Activated B cell treated with CpG ODN at 0.5 μM for 24 hours (primary cell): Measurements from ENCODE around the gene ASB5. TPM values are rescaled to one million over a fixed set of nuclear protein-coding genes. Genes with fewer than 3 reads are reported as not detected.

Source experiments
- ATAC-seq: fragments of 200-7000 bp; cut with Tn5 transposase; one replicate; pipeline ENCODE4 v1.10.0; 2021; ENCODE audit warnings: low read depth, mild to moderate bottlenecking, moderate library complexity
- CTCF ChIA-PET: fragments of 350-600 bp; sonication (Branson Sonifier 250); formaldehyde crosslinking; loops from one replicate; lab custom pipeline; 2021; ENCODE audit warnings: antibody characterized with exemption; lab: Charles Lee
- POLR2A ChIA-PET: fragments of 350-600 bp; sonication (Branson Sonifier 250); formaldehyde crosslinking; loops from one replicate; lab custom pipeline; 2021; ENCODE audit warnings: antibody characterized with exemption; lab: Charles Lee
- DNase-seq: peaks from one replicate; pipeline ENCODE4 v3.0.0; 2022
- H3K27ac Mint-ChIP-seq: one replicate; pipeline ENCODE4 v1.8.0; 2020; ENCODE audit warnings: mixed read lengths
- H3K27me3 Mint-ChIP-seq: one replicate; pipeline ENCODE4 v1.8.0; 2021; ENCODE audit warnings: mixed read lengths
- H3K36me3 Mint-ChIP-seq: one replicate; pipeline ENCODE4 v1.8.0; 2021; ENCODE audit warnings: low read depth, mixed read lengths
- H3K4me1 Mint-ChIP-seq: one replicate; pipeline ENCODE4 v1.8.0; 2021; ENCODE audit warnings: mixed read lengths
- H3K4me3 Mint-ChIP-seq: one replicate; pipeline ENCODE4 v1.8.0; 2020; ENCODE audit warnings: mild to moderate bottlenecking, mixed read lengths
- H3K9me3 Mint-ChIP-seq: one replicate; pipeline ENCODE4 v1.8.0; 2020; ENCODE audit warnings: mixed read lengths
- intact Hi-C: fragments of 100-400 bp; cut with micrococcal nuclease; formaldehyde crosslinking; loops from one replicate; pipeline ENCODE4 v1.15.1; 2024
- total RNA-seq: library from RNA; stranded (reverse); gene quantifications from 2 replicates; pipeline ENCODE4 v1.2.3, GENCODE V29; 2022
- TF ChIP-seq, protein P1 (sequence below): fragments of 200-600 bp; IDR thresholded peaks from one replicate; pipeline ENCODE4 v1.8.0; 2022; ENCODE audit warnings: antibody characterized with exemption, mild to moderate bottlenecking

The ASB5 gene
- total RNA-seq, 1 donor from 2014 or later, result not detected

DNA sequence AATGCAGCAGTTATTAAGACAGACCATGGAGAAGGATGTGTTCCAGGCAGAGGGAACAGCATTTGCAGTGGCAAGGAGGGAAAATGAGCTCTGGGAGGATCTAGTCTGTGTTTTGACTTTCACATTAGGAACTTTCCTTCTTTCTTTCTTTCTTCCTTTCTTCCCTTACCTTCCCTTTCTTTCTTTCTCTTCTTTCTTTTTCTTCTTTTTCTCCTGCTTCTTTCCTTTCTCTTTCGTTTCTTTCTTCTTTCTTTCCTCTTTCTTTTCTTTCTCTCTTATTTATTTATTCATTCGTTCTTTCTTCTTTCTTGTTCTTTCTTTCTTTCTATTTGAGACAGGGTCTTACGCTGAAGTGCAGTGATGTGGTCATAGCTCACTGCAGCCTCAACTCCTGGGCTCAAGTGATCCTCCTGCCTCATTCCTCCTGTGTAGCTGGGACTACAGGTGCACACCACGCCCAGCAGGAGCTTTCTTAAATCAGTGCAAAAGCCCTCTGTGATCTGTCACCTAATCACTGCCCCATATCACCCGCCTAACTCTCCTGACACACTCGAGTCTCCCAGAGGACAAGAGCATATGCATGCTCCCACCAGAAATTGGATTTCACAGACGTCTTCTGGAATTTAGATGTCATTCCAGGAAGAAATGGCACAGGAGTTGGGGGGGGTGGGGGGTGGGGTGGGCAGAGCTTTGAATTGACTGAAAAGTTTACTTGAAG is 58.3 kb downstream of the ASB5 start:
- peaks cover 8% of the 10 kb centered on the region for H3K9me3 Mint-ChIP-seq
- POLR2A ChIA-PET, result no interaction called here
- CTCF ChIA-PET, result no interaction called here
- no peak overlapping the region for H3K27ac Mint-ChIP-seq
- intact Hi-C loops, result no loop called here
- H3K36me3 Mint-ChIP-seq, result no peaks in the 10 kb centered on the region
- no peak overlapping the region for H3K4me3 Mint-ChIP-seq
- H3K27me3 Mint-ChIP-seq, result peaks cover 25% of the 10 kb centered on the region
- TF ChIP-seq, protein P1, sequence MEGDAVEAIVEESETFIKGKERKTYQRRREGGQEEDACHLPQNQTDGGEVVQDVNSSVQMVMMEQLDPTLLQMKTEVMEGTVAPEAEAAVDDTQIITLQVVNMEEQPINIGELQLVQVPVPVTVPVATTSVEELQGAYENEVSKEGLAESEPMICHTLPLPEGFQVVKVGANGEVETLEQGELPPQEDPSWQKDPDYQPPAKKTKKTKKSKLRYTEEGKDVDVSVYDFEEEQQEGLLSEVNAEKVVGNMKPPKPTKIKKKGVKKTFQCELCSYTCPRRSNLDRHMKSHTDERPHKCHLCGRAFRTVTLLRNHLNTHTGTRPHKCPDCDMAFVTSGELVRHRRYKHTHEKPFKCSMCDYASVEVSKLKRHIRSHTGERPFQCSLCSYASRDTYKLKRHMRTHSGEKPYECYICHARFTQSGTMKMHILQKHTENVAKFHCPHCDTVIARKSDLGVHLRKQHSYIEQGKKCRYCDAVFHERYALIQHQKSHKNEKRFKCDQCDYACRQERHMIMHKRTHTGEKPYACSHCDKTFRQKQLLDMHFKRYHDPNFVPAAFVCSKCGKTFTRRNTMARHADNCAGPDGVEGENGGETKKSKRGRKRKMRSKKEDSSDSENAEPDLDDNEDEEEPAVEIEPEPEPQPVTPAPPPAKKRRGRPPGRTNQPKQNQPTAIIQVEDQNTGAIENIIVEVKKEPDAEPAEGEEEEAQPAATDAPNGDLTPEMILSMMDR, result no peak
- H3K4me1 Mint-ChIP-seq, result no peaks in the 10 kb centered on the region
- no peak for DNase-seq
- ATAC-seq, result no peak

DNA sequence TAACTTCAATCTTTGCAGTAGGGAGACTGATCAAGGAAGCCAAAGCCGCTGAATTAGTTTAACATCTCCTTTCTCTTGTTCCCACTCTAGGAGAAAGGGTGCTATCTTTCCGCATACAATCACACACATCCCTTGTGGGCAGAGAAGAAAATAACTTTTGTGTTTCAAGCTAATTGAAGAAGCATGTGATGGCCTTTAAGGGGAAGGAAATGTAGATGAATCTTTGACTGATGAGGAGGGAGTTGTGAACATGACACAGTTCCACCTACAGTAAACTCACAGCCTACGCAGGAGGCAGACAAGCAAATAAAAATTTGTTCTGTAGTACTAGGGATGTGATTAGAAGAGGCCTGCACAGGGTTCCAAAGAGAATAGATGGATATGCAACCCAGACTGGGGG is 58.9 kb downstream of the ASB5 start:
- DNase-seq (no peak), ATAC-seq (no peak)
- no peaks in the 10 kb centered on the region for H3K4me1 Mint-ChIP-seq
- peaks cover 26% of the 10 kb centered on the region for H3K27me3 Mint-ChIP-seq
- no peak overlapping the region for H3K4me3 Mint-ChIP-seq
- H3K9me3 Mint-ChIP-seq, result peaks cover 8% of the 10 kb centered on the region
- TF ChIP-seq, protein P1, result no peak
- ChIA-PET CTCF (no interaction called here), POLR2A (no interaction called here)
- no peaks in the 10 kb centered on the region for H3K36me3 Mint-ChIP-seq
- no peak overlapping the region for H3K27ac Mint-ChIP-seq
- intact Hi-C loops, result no loop called here

DNA sequence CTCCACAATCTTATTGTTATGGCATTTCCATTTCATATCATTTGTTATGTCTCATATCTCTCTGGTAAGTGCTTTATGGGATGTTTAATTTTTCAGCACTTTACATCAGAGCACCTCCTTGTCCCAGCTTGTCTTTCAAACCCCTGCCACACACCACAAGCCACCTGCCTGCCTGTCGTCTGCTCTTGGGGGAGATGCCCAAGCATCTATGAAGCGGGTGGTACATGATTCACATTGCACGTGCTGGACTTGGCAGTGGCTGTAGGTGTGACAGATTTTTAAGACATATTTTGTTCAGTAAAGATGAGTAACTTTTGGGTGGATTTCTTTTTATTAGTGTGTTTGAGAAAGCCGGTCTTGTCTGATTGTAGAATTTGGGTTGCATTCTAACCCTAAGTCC is 59.5 kb downstream of the ASB5 start:
- DNase-seq (no peak), ATAC-seq (no peak)
- Mint-ChIP-seq H3K4me1 (no peaks in the 10 kb centered on the region), H3K4me3 (no peak overlapping the region), H3K27ac (no peak overlapping the region), H3K36me3 (no peaks in the 10 kb centered on the region), H3K9me3 (peaks cover 8% of the 10 kb centered on the region), H3K27me3 (peaks cover 26% of the 10 kb centered on the region)
- intact Hi-C loops, result no loop called here
- TF ChIP-seq, protein P1, result no peak
- ChIA-PET CTCF (no interaction called here), POLR2A (no interaction called here)

DNA sequence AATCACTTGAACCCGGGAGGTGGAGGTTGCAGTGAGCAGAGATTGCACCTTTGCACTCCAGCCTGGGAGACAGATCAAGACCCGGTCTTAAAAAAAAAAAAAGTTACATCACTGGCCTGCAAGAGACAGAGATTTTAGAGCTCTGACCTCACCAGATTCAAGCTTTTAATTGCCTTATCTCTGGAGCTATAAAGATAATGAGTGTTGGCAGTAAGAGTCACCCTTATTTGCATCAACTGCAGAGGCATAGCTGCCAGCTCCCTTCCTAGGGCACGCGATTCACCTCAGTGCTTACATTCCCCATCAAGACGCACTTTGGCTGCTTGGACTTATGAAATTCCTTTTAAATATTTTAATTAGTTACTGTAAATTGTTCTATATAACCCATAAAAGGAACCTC is 61.2 kb downstream of the ASB5 start:
- DNase-seq (no peak), ATAC-seq (no peak)
- CTCF ChIA-PET, result no interaction called here
- H3K9me3 Mint-ChIP-seq, result peaks cover 8% of the 10 kb centered on the region
- TF ChIP-seq, protein P1, result no peak
- H3K4me3 Mint-ChIP-seq, result no peak overlapping the region
- peaks cover 34% of the 10 kb centered on the region for H3K27me3 Mint-ChIP-seq
- H3K27ac Mint-ChIP-seq, result no peak overlapping the region
- no peaks in the 10 kb centered on the region for H3K36me3 Mint-ChIP-seq
- POLR2A ChIA-PET, result no interaction called here
- H3K4me1 Mint-ChIP-seq, result no peaks in the 10 kb centered on the region
- intact Hi-C loops, result no loop called here

DNA sequence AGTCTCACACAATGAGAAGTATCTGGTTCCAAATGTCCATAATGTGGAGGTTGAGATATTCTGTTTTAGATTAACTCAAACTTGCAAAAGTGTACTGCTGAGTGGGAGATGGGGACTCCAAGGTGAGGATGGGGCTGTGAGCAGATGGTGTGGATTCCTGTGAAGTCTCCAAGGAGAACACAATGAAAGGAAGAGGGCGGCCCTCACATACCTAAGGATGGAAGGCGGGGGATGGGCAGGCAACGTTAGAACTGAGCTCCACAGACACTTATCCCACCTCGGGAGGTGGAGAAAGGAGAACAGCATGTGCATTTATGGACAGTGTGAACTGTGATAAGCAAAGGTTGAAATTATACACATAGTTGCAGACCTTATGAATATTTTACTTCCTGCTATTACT is 63.7 kb downstream of the ASB5 start:
- ATAC-seq (no peak), DNase-seq (no peak)
- peaks cover 33% of the 10 kb centered on the region for H3K27me3 Mint-ChIP-seq
- H3K27ac Mint-ChIP-seq, result no peak overlapping the region
- ChIA-PET CTCF (no interaction called here), POLR2A (no interaction called here)
- no peaks in the 10 kb centered on the region for H3K36me3 Mint-ChIP-seq
- H3K9me3 Mint-ChIP-seq, result no peaks in the 10 kb centered on the region
- TF ChIP-seq, protein P1, result no peak
- intact Hi-C loops, result no loop called here
- H3K4me1 Mint-ChIP-seq, result no peaks in the 10 kb centered on the region
- H3K4me3 Mint-ChIP-seq, result no peak overlapping the region
